ENCODE measurements around the gene ANXA4. TPM values are rescaled to one million over a fixed set of nuclear protein-coding genes. Genes with fewer than 3 reads are reported as not detected.

The ANXA4 gene
- total RNA-seq, 1 donor from 2014 or later: 122 TPM

- H3K27me3 ChIP-seq (ENCODE audit: insufficient read depth, low read length): no peaks in the 10 kb centered on the region
- peaks cover 39% of the 10 kb centered on the region for H3K4me1 Mint-ChIP-seq (ENCODE audit: low read depth, unreplicated experiment)
- no peak for DNase-seq (ENCODE audit: low read depth)
- TF ChIP-seq CTCF (IDR thresholded peaks at IDR 0.05; ENCODE audit: insufficient read depth, low read depth, low read length): no peak
- no peak for TF ChIP-seq EZH2 (IDR thresholded peaks at IDR 0.05; ENCODE audit: insufficient read depth, low read length)
- no peak for FAIRE-seq
- no peaks in the 10 kb centered on the region for H3K9me3 ChIP-seq (ENCODE audit: insufficient read depth, low read depth, low read length)
- no peak overlapping the region for H3K4me2 ChIP-seq (ENCODE audit: low read length)
- no peaks in the 10 kb centered on the region for H3K36me3 ChIP-seq (ENCODE audit: insufficient read depth, low read length)
- no peak overlapping the region for H3K4me3 ChIP-seq (ENCODE audit: insufficient read depth, low read depth, low read length)
- H3K36me3 Mint-ChIP-seq (ENCODE audit: low read depth, unreplicated experiment): peaks cover 27% of the 10 kb centered on the region
- H3K9me3 Mint-ChIP-seq (ENCODE audit: unreplicated experiment): no peaks in the 10 kb centered on the region
- H3K79me2 ChIP-seq (ENCODE audit: insufficient read depth, low read length): no peaks in the 10 kb centered on the region
- H4K20me1 ChIP-seq (ENCODE audit: insufficient read depth, low read length): no peaks in the 10 kb centered on the region
- peaks cover 23% of the 10 kb centered on the region for H3K4me1 ChIP-seq (ENCODE audit: insufficient read depth, low read length)
- H2AFZ ChIP-seq (ENCODE audit: low read depth, low read length): no peak overlapping the region
- H3K4me3 Mint-ChIP-seq (ENCODE audit: unreplicated experiment): no peak overlapping the region
- no peaks in the 10 kb centered on the region for H3K27me3 Mint-ChIP-seq (ENCODE audit: low read depth, unreplicated experiment)
- H3K9ac ChIP-seq (ENCODE audit: low read length): no peak overlapping the region
- no peak overlapping the region for H3K27ac Mint-ChIP-seq (ENCODE audit: unreplicated experiment)
- no peak overlapping the region for H3K27ac ChIP-seq (ENCODE audit: low read depth, low read length)
These were observed 44.2 kb downstream of the ANXA4 start for GRCh38 chr2:69786052-69786560.

DNA sequence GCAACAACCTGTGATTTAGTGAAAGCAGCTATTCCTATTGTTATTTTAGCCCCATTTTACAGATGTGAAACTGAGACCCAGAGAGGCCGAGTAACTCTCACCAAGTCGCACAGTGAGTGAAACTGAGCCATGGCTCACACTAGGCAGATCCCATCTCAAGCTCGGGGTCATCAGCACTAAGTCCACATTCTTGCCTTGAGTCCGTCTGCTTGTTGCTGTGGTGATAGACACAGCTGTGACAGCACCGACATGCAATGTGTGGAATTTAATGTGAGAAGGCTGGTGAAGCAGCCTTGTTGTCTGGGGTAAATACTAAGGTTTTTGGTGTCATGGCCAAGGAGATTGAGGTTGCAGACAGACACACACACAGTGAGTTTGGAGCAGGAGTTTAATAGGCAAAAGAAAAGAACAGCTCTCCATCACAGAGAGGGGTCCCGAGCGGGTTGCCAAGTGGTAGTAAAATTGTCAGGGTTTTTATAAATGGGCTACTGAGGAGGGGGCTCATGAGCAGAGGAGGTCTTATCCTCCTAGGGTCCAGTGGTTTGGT is 47.3 kb downstream of the ANXA4 start:
- H3K9ac ChIP-seq (ENCODE audit: low read length): peak overlapping the region; percentile 78
- H3K36me3 ChIP-seq (ENCODE audit: insufficient read depth, low read length): no peaks in the 10 kb centered on the region
- DNase-seq (ENCODE audit: low read depth) (peak; percentile 97), FAIRE-seq (peak; percentile 93)
- H3K27ac ChIP-seq (ENCODE audit: low read depth, low read length): peak overlapping the region; percentile 86
- Mint-ChIP-seq H3K4me1 (ENCODE audit: low read depth, unreplicated experiment) (peaks cover 36% of the 10 kb centered on the region), H3K27me3 (ENCODE audit: low read depth, unreplicated experiment) (no peaks in the 10 kb centered on the region), H3K9me3 (ENCODE audit: unreplicated experiment) (no peaks in the 10 kb centered on the region), H3K4me3 (ENCODE audit: unreplicated experiment) (peak overlapping the region; percentile 61), H3K36me3 (ENCODE audit: low read depth, unreplicated experiment) (peaks cover 19% of the 10 kb centered on the region), H3K27ac (ENCODE audit: unreplicated experiment) (peak overlapping the region; percentile 97)
- H3K4me1 ChIP-seq (ENCODE audit: insufficient read depth, low read length): peaks cover 23% of the 10 kb centered on the region
- peak overlapping the region; percentile 76 for H3K4me2 ChIP-seq (ENCODE audit: low read length)
- peak overlapping the region; percentile 20 for H3K4me3 ChIP-seq (ENCODE audit: insufficient read depth, low read depth, low read length)
- H4K20me1 ChIP-seq (ENCODE audit: insufficient read depth, low read length): no peaks in the 10 kb centered on the region
- no peak overlapping the region for H2AFZ ChIP-seq (ENCODE audit: low read depth, low read length)
- H3K27me3 ChIP-seq (ENCODE audit: insufficient read depth, low read length): no peaks in the 10 kb centered on the region
- TF ChIP-seq CTCF (IDR thresholded peaks at IDR 0.05; ENCODE audit: insufficient read depth, low read depth, low read length) (no peak), EZH2 (IDR thresholded peaks at IDR 0.05; ENCODE audit: insufficient read depth, low read length) (no peak)
- H3K9me3 ChIP-seq (ENCODE audit: insufficient read depth, low read depth, low read length): no peaks in the 10 kb centered on the region
- no peaks in the 10 kb centered on the region for H3K79me2 ChIP-seq (ENCODE audit: insufficient read depth, low read length)

Measured in astrocyte (in vitro differentiated cells and primary cell).